K562 (cell line): ENCODE data around the gene ZSCAN12. TPM values are rescaled to one million over a fixed set of nuclear protein-coding genes. Genes with fewer than 3 reads are reported as not detected.

Source experiments
- CAMTA2 ChIP-seq: fragments of 250-450 bp; sonication (Bioruptor Pico); conservative IDR thresholded peaks from 2 replicates; pipeline ENCODE4 v1.5.1; 2022
- DEAF1 ChIP-seq: fragments of 450-650 bp; formaldehyde crosslinking; IDR thresholded peaks from 2 replicates; pipeline ENCODE4 v1.4.0; 2020; ENCODE audit warnings: mild to moderate bottlenecking, moderate library complexity
- EGR1 ChIP-seq: fragments of 450-650 bp; conservative IDR thresholded peaks from 2 replicates; pipeline ENCODE4 v1.6.1; 2017; ENCODE audit warnings: mild to moderate bottlenecking
- FOXJ2 ChIP-seq: fragments of 200-800 bp; sonication (Bioruptor generic); IDR thresholded peaks from 2 replicates; pipeline ENCODE4 v1.6.1; 2016; ENCODE audit warnings: missing genetic modification characterization, missing compliant biosample characterization
- KDM5B ChIP-seq: fragments of 200-600 bp; sonication (generic); IDR thresholded peaks from 2 replicates; pipeline ENCODE4 v1.6.1; 2012; ENCODE audit warnings: low read depth, mild to moderate bottlenecking, moderate library complexity, low read length, control low read depth, inconsistent platforms; ENCODE audit not compliant: insufficient replicate concordance
- MIER1 ChIP-seq: fragments of 450-650 bp; IDR thresholded peaks from 2 replicates; pipeline ENCODE4 v1.6.1; 2016; ENCODE audit warnings: antibody characterized with exemption, mild to moderate bottlenecking, low read depth
- NFATC3 ChIP-seq: fragments of 450-650 bp; IDR thresholded peaks from 2 replicates; pipeline ENCODE4 v1.6.1; 2017; ENCODE audit warnings: mild to moderate bottlenecking
- NFIC ChIP-seq: fragments of 450-650 bp; IDR thresholded peaks from 2 replicates; pipeline ENCODE4 v1.6.1; 2017; ENCODE audit warnings: mild to moderate bottlenecking, inconsistent platforms
- SREBF2 ChIP-seq: sonication (generic); formaldehyde crosslinking; IDR thresholded peaks from 2 replicates; pipeline ENCODE4 v1.4.0; 2020; ENCODE audit warnings: mild to moderate bottlenecking, missing genetic modification reagents
- TCF7L2 ChIP-seq: fragments of 150-350 bp; IDR thresholded peaks from 2 replicates; pipeline ENCODE4 v1.6.1; 2016; ENCODE audit warnings: low read depth, mild to moderate bottlenecking, low read length, moderate library complexity
- TCFL5 ChIP-seq: fragments of 250-450 bp; sonication (Bioruptor Pico); conservative IDR thresholded peaks from 2 replicates; pipeline ENCODE4 v1.6.1; 2021; ENCODE audit warnings: mild to moderate bottlenecking, moderate library complexity, matching md5 sums
- ZNF24 ChIP-seq: fragments of 450-650 bp; IDR thresholded peaks from 2 replicates; pipeline ENCODE4 v1.6.1; 2016
- ZNF311 ChIP-seq: fragments of 250-450 bp; sonication (Bioruptor Pico); IDR thresholded peaks from 2 replicates; pipeline ENCODE4 v1.4.0; 2020; ENCODE audit warnings: mild to moderate bottlenecking, moderate library complexity
- ZNF398 ChIP-seq: fragments of 250-450 bp; sonication (Bioruptor Pico); IDR thresholded peaks from 2 replicates; pipeline ENCODE4 v1.8.0; 2021; ENCODE audit warnings: moderate library complexity, mild to moderate bottlenecking, inconsistent platforms
- polyA plus RNA-seq, 8 experiments: library from polyadenylated mRNA; depleted of rRNA in 4 of 8; stranded (reverse) in 5 of 8; unstranded in 3 of 8; fragments of >200 nt; fragmentation: Nextera tagmentation in 2 of 8; fragmentation: Illumina TruSeq in 1 of 8; extraction: Ambion mirVana in 2 of 8; extraction: Trizol in 1 of 8; gene quantifications; 2 replicates each; pipeline versions ENCODE4 v1.2.1 to v1.2.3, GENCODE V29; 2011 to 2014; ENCODE audit warnings: inconsistent platforms in 1 of 8, missing spikeins in 1 of 8
- total RNA-seq, 7 experiments: library from RNA; depleted of rRNA in 6 of 7; stranded (reverse); fragments of >200 nt in 6 of 7; fragmentation: Illumina TruSeq in 2 of 7; extraction: Trizol in 2 of 7; gene quantifications; 2 replicates each; pipeline versions ENCODE4 v1.2.1 to v1.2.3, GENCODE V29; 2011 to 2021; ENCODE audit warnings: low replicate concordance in 1 of 7
- TF ChIP-seq, protein P1 (sequence below): fragments of 250-450 bp; sonication (Bioruptor Pico); IDR thresholded peaks from 2 replicates; pipeline ENCODE4 v1.4.0; 2020; ENCODE audit warnings: mild to moderate bottlenecking, moderate library complexity, borderline replicate concordance
- TF ChIP-seq, protein P2 (sequence below): sonication (generic); formaldehyde crosslinking; IDR thresholded peaks from 2 replicates; pipeline ENCODE4 v1.8.1; 2023; ENCODE audit warnings: mild to moderate bottlenecking, missing genetic modification reagents

The ZSCAN12 gene
- total and polyA plus RNA-seq, 9 of the 15 experiments (the other 6 are each of a cell fraction or from before 2014, with no cell fraction given): 2.5 to 19.6 (median 12.5) TPM

GRCh38 chr6:28334286-28335039, 65.1 kb downstream of the ZSCAN12 start (continued):
- TF ChIP-seq TCF7L2: no peak
- no peak for TF ChIP-seq ZNF398 (CRISPR knock-in tag)
- TF ChIP-seq DEAF1: no peak
- TF ChIP-seq EGR1: no peak
- TF ChIP-seq MIER1: no peak
- TF ChIP-seq CAMTA2: no peak
- no peak for TF ChIP-seq SREBF2 (CRISPR knock-in tag)
- TF ChIP-seq NFATC3: no peak
- no peak for TF ChIP-seq TCFL5 (CRISPR knock-in tag)
- no peak for TF ChIP-seq FOXJ2 (tag)
- TF ChIP-seq, protein P1, sequence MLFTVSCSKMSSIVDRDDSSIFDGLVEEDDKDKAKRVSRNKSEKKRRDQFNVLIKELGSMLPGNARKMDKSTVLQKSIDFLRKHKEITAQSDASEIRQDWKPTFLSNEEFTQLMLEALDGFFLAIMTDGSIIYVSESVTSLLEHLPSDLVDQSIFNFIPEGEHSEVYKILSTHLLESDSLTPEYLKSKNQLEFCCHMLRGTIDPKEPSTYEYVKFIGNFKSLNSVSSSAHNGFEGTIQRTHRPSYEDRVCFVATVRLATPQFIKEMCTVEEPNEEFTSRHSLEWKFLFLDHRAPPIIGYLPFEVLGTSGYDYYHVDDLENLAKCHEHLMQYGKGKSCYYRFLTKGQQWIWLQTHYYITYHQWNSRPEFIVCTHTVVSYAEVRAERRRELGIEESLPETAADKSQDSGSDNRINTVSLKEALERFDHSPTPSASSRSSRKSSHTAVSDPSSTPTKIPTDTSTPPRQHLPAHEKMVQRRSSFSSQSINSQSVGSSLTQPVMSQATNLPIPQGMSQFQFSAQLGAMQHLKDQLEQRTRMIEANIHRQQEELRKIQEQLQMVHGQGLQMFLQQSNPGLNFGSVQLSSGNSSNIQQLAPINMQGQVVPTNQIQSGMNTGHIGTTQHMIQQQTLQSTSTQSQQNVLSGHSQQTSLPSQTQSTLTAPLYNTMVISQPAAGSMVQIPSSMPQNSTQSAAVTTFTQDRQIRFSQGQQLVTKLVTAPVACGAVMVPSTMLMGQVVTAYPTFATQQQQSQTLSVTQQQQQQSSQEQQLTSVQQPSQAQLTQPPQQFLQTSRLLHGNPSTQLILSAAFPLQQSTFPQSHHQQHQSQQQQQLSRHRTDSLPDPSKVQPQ (CRISPR knock-in tag): no peak
- peak; percentile 15 for TF ChIP-seq KDM5B
- no peak for TF ChIP-seq ZNF311 (CRISPR knock-in tag)
- TF ChIP-seq, protein P2, sequence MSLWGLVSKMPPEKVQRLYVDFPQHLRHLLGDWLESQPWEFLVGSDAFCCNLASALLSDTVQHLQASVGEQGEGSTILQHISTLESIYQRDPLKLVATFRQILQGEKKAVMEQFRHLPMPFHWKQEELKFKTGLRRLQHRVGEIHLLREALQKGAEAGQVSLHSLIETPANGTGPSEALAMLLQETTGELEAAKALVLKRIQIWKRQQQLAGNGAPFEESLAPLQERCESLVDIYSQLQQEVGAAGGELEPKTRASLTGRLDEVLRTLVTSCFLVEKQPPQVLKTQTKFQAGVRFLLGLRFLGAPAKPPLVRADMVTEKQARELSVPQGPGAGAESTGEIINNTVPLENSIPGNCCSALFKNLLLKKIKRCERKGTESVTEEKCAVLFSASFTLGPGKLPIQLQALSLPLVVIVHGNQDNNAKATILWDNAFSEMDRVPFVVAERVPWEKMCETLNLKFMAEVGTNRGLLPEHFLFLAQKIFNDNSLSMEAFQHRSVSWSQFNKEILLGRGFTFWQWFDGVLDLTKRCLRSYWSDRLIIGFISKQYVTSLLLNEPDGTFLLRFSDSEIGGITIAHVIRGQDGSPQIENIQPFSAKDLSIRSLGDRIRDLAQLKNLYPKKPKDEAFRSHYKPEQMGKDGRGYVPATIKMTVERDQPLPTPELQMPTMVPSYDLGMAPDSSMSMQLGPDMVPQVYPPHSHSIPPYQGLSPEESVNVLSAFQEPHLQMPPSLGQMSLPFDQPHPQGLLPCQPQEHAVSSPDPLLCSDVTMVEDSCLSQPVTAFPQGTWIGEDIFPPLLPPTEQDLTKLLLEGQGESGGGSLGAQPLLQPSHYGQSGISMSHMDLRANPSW (CRISPR knock-in tag): no peak
- TF ChIP-seq NFIC: no peak
- TF ChIP-seq ZNF24: no peak
